GM23338 (cell line): ENCODE data around the gene NYAP2. TPM values are rescaled to one million over a fixed set of nuclear protein-coding genes. Genes with fewer than 3 reads are reported as not detected.

ENCODE experiments used
- ATAC-seq: fragments of 200-7000 bp; cut with Tn5 transposase; 3 replicates; pipeline ENCODE4 v1.9.1; 2020
- DNase-seq: peaks from one replicate; pipeline ENCODE4 v3.0.0-alpha.2; 2015; ENCODE audit warnings: low spot score
- H2AFZ ChIP-seq: fragments of 200-600 bp; sonication (generic); 2 replicates; pipeline ENCODE4 v1.8.0; 2016; ENCODE audit warnings: antibody characterized with exemption, mild to moderate bottlenecking, moderate library complexity
- H3F3A ChIP-seq: fragments of 200-600 bp; sonication (generic); replicated peaks from 2 replicates; pipeline ENCODE4 v1.8.0; 2017; ENCODE audit warnings: antibody characterized with exemption, mixed run types, low read depth
- H3K27ac ChIP-seq: fragments of 200-600 bp; sonication (generic); 2 replicates; pipeline ENCODE4 v1.6.1; 2016; ENCODE audit warnings: low read depth
- H3K27me3 ChIP-seq: fragments of 200-600 bp; sonication (generic); 2 replicates; pipeline ENCODE4 v1.8.0; 2016; ENCODE audit warnings: mild to moderate bottlenecking, mixed run types, moderate library complexity; ENCODE audit not compliant: insufficient read depth
- H3K36me3 ChIP-seq: fragments of 200-600 bp; sonication (generic); 2 replicates; pipeline ENCODE4 v1.8.0; 2016; ENCODE audit warnings: mild to moderate bottlenecking; ENCODE audit not compliant: insufficient read depth
- H3K4me1 ChIP-seq: fragments of 200-600 bp; sonication (generic); 2 replicates; pipeline ENCODE4 v1.8.0; 2016; ENCODE audit warnings: mild to moderate bottlenecking, moderate library complexity; ENCODE audit not compliant: insufficient read depth
- H3K4me2 ChIP-seq: fragments of 200-600 bp; sonication (generic); 2 replicates; pipeline ENCODE4 v1.7.1; 2017; ENCODE audit warnings: mixed run types
- H3K4me3 ChIP-seq: fragments of 200-600 bp; sonication (generic); 2 replicates; pipeline ENCODE4 v1.6.1; 2016; ENCODE audit warnings: mixed run types
- H3K79me2 ChIP-seq: fragments of 200-600 bp; sonication (generic); replicated peaks from 2 replicates; pipeline ENCODE4 v1.8.0; 2017; ENCODE audit warnings: mild to moderate bottlenecking; ENCODE audit not compliant: insufficient read depth
- H3K9me2 ChIP-seq: fragments of 200-600 bp; sonication (generic); 2 replicates; pipeline ENCODE4 v1.8.0; 2017; ENCODE audit not compliant: insufficient read depth
- H4K20me1 ChIP-seq: fragments of 200-600 bp; sonication (generic); replicated peaks from 2 replicates; pipeline ENCODE4 v1.8.0; 2017; ENCODE audit warnings: mild to moderate bottlenecking; ENCODE audit not compliant: insufficient read depth
- H3K27ac Mint-ChIP-seq: 2 replicates; pipeline ENCODE4 v1.8.0; 2020; ENCODE audit warnings: inconsistent platforms, mild to moderate bottlenecking, moderate library complexity, mixed read lengths
- H3K27me3 Mint-ChIP-seq: 3 replicates; pipeline ENCODE4 v1.8.0; 2022; ENCODE audit warnings: low read depth, mild to moderate bottlenecking, moderate library complexity, mixed read lengths, inconsistent platforms; ENCODE audit not compliant: insufficient read depth, poor library complexity
- H3K36me3 Mint-ChIP-seq: 3 replicates; pipeline ENCODE4 v1.8.0; 2021; ENCODE audit warnings: low read depth, mild to moderate bottlenecking, inconsistent platforms, moderate library complexity, mixed read lengths
- H3K4me1 Mint-ChIP-seq: 3 replicates; pipeline ENCODE4 v1.8.0; 2020; ENCODE audit warnings: mild to moderate bottlenecking, inconsistent platforms, mixed read lengths
- H3K4me3 Mint-ChIP-seq: 3 replicates; pipeline ENCODE4 v1.8.0; 2021; ENCODE audit warnings: moderate library complexity, mild to moderate bottlenecking, inconsistent platforms, mixed read lengths
- H3K9me3 Mint-ChIP-seq: 3 replicates; pipeline ENCODE4 v1.8.0; 2020; ENCODE audit warnings: moderate library complexity, mild to moderate bottlenecking, inconsistent platforms, mixed read lengths
- CREB1 ChIP-seq: fragments of 250-450 bp; sonication (Bioruptor Pico); IDR thresholded peaks from 2 replicates; pipeline ENCODE4 v1.5.0; 2020; ENCODE audit warnings: low read depth, mild to moderate bottlenecking, moderate library complexity
- ETS1 ChIP-seq: IDR thresholded peaks from 2 replicates; pipeline ENCODE4 v1.6.1; 2016; ENCODE audit warnings: antibody characterized with exemption
- EZH2 ChIP-seq: fragments of 200-600 bp; sonication (generic); IDR thresholded peaks from one replicate; pipeline ENCODE4 v1.8.0; 2017; ENCODE audit warnings: antibody characterized with exemption, mild to moderate bottlenecking, low read depth; ENCODE audit not compliant: unreplicated experiment
- EZH2phosphoT487 ChIP-seq: fragments of 200-600 bp; sonication (generic); IDR thresholded peaks from one replicate; pipeline ENCODE4 v1.8.1; 2018; ENCODE audit warnings: antibody characterized with exemption; ENCODE audit not compliant: unreplicated experiment
- JUNB ChIP-seq: IDR thresholded peaks from one replicate; pipeline ENCODE4 v1.6.1; 2016; ENCODE audit warnings: antibody characterized with exemption; ENCODE audit not compliant: unreplicated experiment
- NANOG ChIP-seq: IDR thresholded peaks from 2 replicates; pipeline ENCODE4 v1.6.1; 2016; ENCODE audit warnings: antibody characterized with exemption, borderline replicate concordance
- POLR2AphosphoS5 ChIP-seq: IDR thresholded peaks from 2 replicates; pipeline ENCODE4 v1.6.1; 2016; ENCODE audit warnings: antibody characterized with exemption, low read depth
- REST ChIP-seq: IDR thresholded peaks from one replicate; pipeline ENCODE4 v1.6.1; 2018; ENCODE audit warnings: antibody characterized with exemption; ENCODE audit not compliant: unreplicated experiment
- STAT1 ChIP-seq: IDR thresholded peaks from one replicate; pipeline ENCODE4 v1.6.1; 2016; ENCODE audit warnings: antibody characterized with exemption; ENCODE audit not compliant: unreplicated experiment
- ZNF114 ChIP-seq: fragments of 250-450 bp; sonication (Bioruptor Pico); IDR thresholded peaks from 2 replicates; pipeline ENCODE4 v1.5.0; 2020; ENCODE audit warnings: mild to moderate bottlenecking, moderate library complexity
- ZNF331 ChIP-seq: fragments of 250-450 bp; sonication (Bioruptor Pico); IDR thresholded peaks from 2 replicates; pipeline ENCODE4 v1.5.0; 2020; ENCODE audit warnings: low read depth, mild to moderate bottlenecking, moderate library complexity
- ZNF462 ChIP-seq: fragments of 250-450 bp; sonication (Bioruptor Pico); IDR thresholded peaks from 2 replicates; pipeline ENCODE4 v1.5.0; 2020; ENCODE audit warnings: mild to moderate bottlenecking, moderate library complexity
- polyA plus RNA-seq: library from polyadenylated mRNA; unstranded; fragments of >200 nt; fragmentation: Nextera tagmentation; extraction: Ambion mirVana; gene quantifications from 2 replicates; pipeline ENCODE4 v1.2.1, GENCODE V29; 2016
- total RNA-seq: library from RNA; depleted of rRNA; stranded (reverse); fragments of >200 nt; shearing (Covaris generic); gene quantifications from 2 replicates; pipeline ENCODE4 v1.2.3, GENCODE V29; 2014
- TF ChIP-seq, protein P1 (sequence below), 2 experiments: fragments of 200-600 bp in 1 of 2; sonication (generic) in 1 of 2; conservative IDR thresholded peaks; 2 replicates each; pipeline versions ENCODE4 v1.5.1 to v1.6.1; 2016 to 2017; ENCODE audit warnings: antibody characterized with exemption in 2 of 2, low read depth in 2 of 2, mild to moderate bottlenecking in 2 of 2, moderate library complexity in 1 of 2

NYAP2 gene
- total and polyA plus RNA-seq, 2 experiments from 2014 or later, result not detected

- Mint-ChIP-seq H3K27me3 (no peaks in the 10 kb centered on the region), H3K36me3 (no peaks in the 10 kb centered on the region), H3K9me3 (no peaks in the 10 kb centered on the region), H3K4me3 (no peak overlapping the region), H3K27ac (no peak overlapping the region), H3K4me1 (peaks cover 10% of the 10 kb centered on the region; the same call in 2 of the 3 replicates)
- peaks cover 19% of the 10 kb centered on the region for H3K4me1 ChIP-seq
- H3K9me2 ChIP-seq, result no peaks in the 10 kb centered on the region; the same call in 1 of the 2 replicates
- H3K36me3 ChIP-seq, result no peaks in the 10 kb centered on the region
- H3K4me3 ChIP-seq, result no peak overlapping the region
- H4K20me1 ChIP-seq, result no peaks in the 10 kb centered on the region
- no peak overlapping the region for H3K27ac ChIP-seq
- no peaks in the 10 kb centered on the region for H3K79me2 ChIP-seq
- no peak overlapping the region for H2AFZ ChIP-seq
- TF ChIP-seq JUNB (no peak), ZNF114 (CRISPR knock-in tag) (no peak), ZNF462 (CRISPR knock-in tag) (no peak), STAT1 (no peak), ZNF331 (CRISPR knock-in tag) (no peak), ETS1 (no peak), POLR2AphosphoS5 (no peak), EZH2phosphoT487 (no peak), CREB1 (no peak), REST (no peak), EZH2 (no peak), NANOG (no peak)
- TF ChIP-seq, protein P1, sequence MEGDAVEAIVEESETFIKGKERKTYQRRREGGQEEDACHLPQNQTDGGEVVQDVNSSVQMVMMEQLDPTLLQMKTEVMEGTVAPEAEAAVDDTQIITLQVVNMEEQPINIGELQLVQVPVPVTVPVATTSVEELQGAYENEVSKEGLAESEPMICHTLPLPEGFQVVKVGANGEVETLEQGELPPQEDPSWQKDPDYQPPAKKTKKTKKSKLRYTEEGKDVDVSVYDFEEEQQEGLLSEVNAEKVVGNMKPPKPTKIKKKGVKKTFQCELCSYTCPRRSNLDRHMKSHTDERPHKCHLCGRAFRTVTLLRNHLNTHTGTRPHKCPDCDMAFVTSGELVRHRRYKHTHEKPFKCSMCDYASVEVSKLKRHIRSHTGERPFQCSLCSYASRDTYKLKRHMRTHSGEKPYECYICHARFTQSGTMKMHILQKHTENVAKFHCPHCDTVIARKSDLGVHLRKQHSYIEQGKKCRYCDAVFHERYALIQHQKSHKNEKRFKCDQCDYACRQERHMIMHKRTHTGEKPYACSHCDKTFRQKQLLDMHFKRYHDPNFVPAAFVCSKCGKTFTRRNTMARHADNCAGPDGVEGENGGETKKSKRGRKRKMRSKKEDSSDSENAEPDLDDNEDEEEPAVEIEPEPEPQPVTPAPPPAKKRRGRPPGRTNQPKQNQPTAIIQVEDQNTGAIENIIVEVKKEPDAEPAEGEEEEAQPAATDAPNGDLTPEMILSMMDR (conservative IDR thresholded peaks at IDR 0.05; ENCODE audit: low read depth in 2 of 2), result no peak
- no peak for DNase-seq
- no peaks in the 10 kb centered on the region for H3K27me3 ChIP-seq
- no peaks in the 10 kb centered on the region for H3F3A ChIP-seq
- H3K4me2 ChIP-seq, result no peak overlapping the region
- no peak for ATAC-seq
Observed at GRCh38 chr2:225457482-225457881, 58.0 kb downstream of the NYAP2 start.
